HepG2 (cell line): Measurements from ENCODE around the gene FAM222A. TPM values are rescaled to one million over a fixed set of nuclear protein-coding genes. Genes with fewer than 3 reads are reported as not detected.

Experiments
- CHCHD3 ChIP-seq: sonication (generic); formaldehyde crosslinking; IDR thresholded peaks from 2 replicates; pipeline ENCODE4 v1.8.0; 2022; ENCODE audit warnings: mild to moderate bottlenecking, missing genetic modification reagents, moderate library complexity
- E2F1 ChIP-seq: sonication (generic); formaldehyde crosslinking; IDR thresholded peaks from 2 replicates; pipeline ENCODE4 v1.5.0; 2020; ENCODE audit warnings: missing genetic modification reagents
- ELF4 ChIP-seq: sonication (generic); formaldehyde crosslinking; IDR thresholded peaks from 2 replicates; pipeline ENCODE4 v1.5.0; 2020; ENCODE audit warnings: missing genetic modification reagents, mild to moderate bottlenecking, moderate library complexity, borderline replicate concordance
- FOXJ3 ChIP-seq: sonication (generic); formaldehyde crosslinking; IDR thresholded peaks from 2 replicates; pipeline ENCODE4 v1.4.0; 2020; ENCODE audit warnings: missing genetic modification reagents, mild to moderate bottlenecking, borderline replicate concordance
- MAFK ChIP-seq, 2 experiments: IDR thresholded peaks in 1 of 2; conservative IDR thresholded peaks in 1 of 2; 2 replicates each; pipeline ENCODE4 v1.6.1; 2011; ENCODE audit warnings: improper control_type of control experiment in 2 of 2, low read length in 2 of 2
- NR2C2 ChIP-seq: sonication (generic); formaldehyde crosslinking; IDR thresholded peaks from 2 replicates; pipeline ENCODE4 v1.4.0; 2020; ENCODE audit warnings: missing genetic modification reagents, mild to moderate bottlenecking, moderate library complexity, borderline replicate concordance
- SMAD3 ChIP-seq: sonication (generic); formaldehyde crosslinking; IDR thresholded peaks from 2 replicates; pipeline ENCODE4 v1.4.0; 2020; ENCODE audit warnings: missing genetic modification reagents
- U2AF1 ChIP-seq: fragments of 200-400 bp; formaldehyde crosslinking; optimal IDR thresholded peaks from 2 replicates; pipeline ENCODE3; 2017; ENCODE audit warnings: mild to moderate bottlenecking, low read depth, low read length
- ZBTB39 ChIP-seq: sonication (generic); formaldehyde crosslinking; IDR thresholded peaks from 2 replicates; pipeline ENCODE4 v1.5.0; 2020; ENCODE audit warnings: missing genetic modification reagents
- ZMYM4 ChIP-seq: sonication (generic); formaldehyde crosslinking; IDR thresholded peaks from 2 replicates; pipeline ENCODE4 v1.8.1; 2023; ENCODE audit warnings: mild to moderate bottlenecking, missing genetic modification reagents
- ZNF460 ChIP-seq: sonication (generic); formaldehyde crosslinking; IDR thresholded peaks from 2 replicates; pipeline ENCODE4 v1.5.1; 2020; ENCODE audit warnings: missing genetic modification reagents, mild to moderate bottlenecking, borderline replicate concordance
- ZNF512B ChIP-seq: sonication (generic); formaldehyde crosslinking; IDR thresholded peaks from 2 replicates; pipeline ENCODE4 v1.5.1; 2020; ENCODE audit warnings: missing genetic modification reagents, mild to moderate bottlenecking, borderline replicate concordance
- ZNF547 ChIP-seq: sonication (generic); formaldehyde crosslinking; IDR thresholded peaks from 2 replicates; pipeline ENCODE4 v1.5.1; 2020; ENCODE audit warnings: mild to moderate bottlenecking, missing genetic modification reagents
- ZNF564 ChIP-seq: sonication (generic); formaldehyde crosslinking; IDR thresholded peaks from 2 replicates; pipeline ENCODE4 v1.8.1; 2023; ENCODE audit warnings: mild to moderate bottlenecking, missing genetic modification reagents
- ZSCAN29 ChIP-seq: sonication (generic); formaldehyde crosslinking; conservative IDR thresholded peaks from 2 replicates; pipeline ENCODE4 v1.4.0; 2020; ENCODE audit warnings: mild to moderate bottlenecking, missing genetic modification reagents
- polyA plus RNA-seq, 8 experiments: library from polyadenylated mRNA; depleted of rRNA in 3 of 8; stranded (reverse) in 7 of 8; unstranded in 1 of 8; fragments of >200 nt; fragmentation: Illumina TruSeq in 4 of 8; extraction: Trizol in 4 of 8; gene quantifications; 2 replicates each; pipeline versions ENCODE4 v1.2.1 to v1.2.3, GENCODE V29; 2011 to 2016; ENCODE audit warnings: low read depth in 4 of 8, missing spikeins in 1 of 8, mixed read lengths in 1 of 8; ENCODE audit not compliant: insufficient read depth in 1 of 8
- total RNA-seq, 5 experiments: library from RNA; depleted of rRNA; stranded (reverse); fragments of >200 nt; fragmentation: Illumina TruSeq; extraction: Trizol; gene quantifications; 2 replicates each; pipeline ENCODE4 v1.2.3, GENCODE V29; 2016; ENCODE audit warnings: low read depth in 1 of 5
- TF ChIP-seq, protein P1 (sequence below): sonication (generic); formaldehyde crosslinking; IDR thresholded peaks from 2 replicates; pipeline ENCODE4 v1.9.0; 2021; ENCODE audit warnings: missing genetic modification reagents, borderline replicate concordance
- TF ChIP-seq, protein P2 (sequence below): IDR thresholded peaks from 2 replicates; pipeline ENCODE4 v1.6.1; 2012; ENCODE audit warnings: low read depth, low read length, improper control_type of control experiment

The FAM222A gene
- total and polyA plus RNA-seq, 2 of the 13 experiments (the other 11 are each of a cell fraction or from before 2014, with no cell fraction given): 2.7 to 9.6 TPM

GRCh38 chr12:109760031-109760929, 46.7 kb downstream of the FAM222A start (continued):
- TF ChIP-seq CHCHD3 (CRISPR knock-in tag) (no peak), ZBTB39 (CRISPR knock-in tag) (no peak), U2AF1 (no peak), ZMYM4 (no peak), E2F1 (CRISPR knock-in tag) (no peak), ZNF512B (no peak), ZNF564 (no peak), ZNF547 (CRISPR knock-in tag) (no peak), MAFK (conservative IDR thresholded peaks at IDR 0.05 in 1 of 2, IDR thresholded peaks at IDR 0.05 in 1 of 2; ENCODE audit: low read length in 2 of 2) (no peak), NR2C2 (CRISPR knock-in tag) (no peak), ELF4 (CRISPR knock-in tag) (no peak), ZSCAN29 (CRISPR knock-in tag) (no peak), ZNF460 (CRISPR knock-in tag) (no peak), FOXJ3 (no peak), SMAD3 (CRISPR knock-in tag) (no peak)
- TF ChIP-seq, protein P1, sequence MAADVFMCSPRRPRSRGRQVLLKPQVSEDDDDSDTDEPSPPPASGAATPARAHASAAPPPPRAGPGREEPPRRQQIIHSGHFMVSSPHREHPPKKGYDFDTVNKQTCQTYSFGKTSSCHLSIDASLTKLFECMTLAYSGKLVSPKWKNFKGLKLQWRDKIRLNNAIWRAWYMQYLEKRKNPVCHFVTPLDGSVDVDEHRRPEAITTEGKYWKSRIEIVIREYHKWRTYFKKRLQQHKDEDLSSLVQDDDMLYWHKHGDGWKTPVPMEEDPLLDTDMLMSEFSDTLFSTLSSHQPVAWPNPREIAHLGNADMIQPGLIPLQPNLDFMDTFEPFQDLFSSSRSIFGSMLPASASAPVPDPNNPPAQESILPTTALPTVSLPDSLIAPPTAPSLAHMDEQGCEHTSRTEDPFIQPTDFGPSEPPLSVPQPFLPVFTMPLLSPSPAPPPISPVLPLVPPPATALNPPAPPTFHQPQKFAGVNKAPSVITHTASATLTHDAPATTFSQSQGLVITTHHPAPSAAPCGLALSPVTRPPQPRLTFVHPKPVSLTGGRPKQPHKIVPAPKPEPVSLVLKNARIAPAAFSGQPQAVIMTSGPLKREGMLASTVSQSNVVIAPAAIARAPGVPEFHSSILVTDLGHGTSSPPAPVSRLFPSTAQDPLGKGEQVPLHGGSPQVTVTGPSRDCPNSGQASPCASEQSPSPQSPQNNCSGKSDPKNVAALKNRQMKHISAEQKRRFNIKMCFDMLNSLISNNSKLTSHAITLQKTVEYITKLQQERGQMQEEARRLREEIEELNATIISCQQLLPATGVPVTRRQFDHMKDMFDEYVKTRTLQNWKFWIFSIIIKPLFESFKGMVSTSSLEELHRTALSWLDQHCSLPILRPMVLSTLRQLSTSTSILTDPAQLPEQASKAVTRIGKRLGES (CRISPR knock-in tag): no peak
- TF ChIP-seq, protein P2, sequence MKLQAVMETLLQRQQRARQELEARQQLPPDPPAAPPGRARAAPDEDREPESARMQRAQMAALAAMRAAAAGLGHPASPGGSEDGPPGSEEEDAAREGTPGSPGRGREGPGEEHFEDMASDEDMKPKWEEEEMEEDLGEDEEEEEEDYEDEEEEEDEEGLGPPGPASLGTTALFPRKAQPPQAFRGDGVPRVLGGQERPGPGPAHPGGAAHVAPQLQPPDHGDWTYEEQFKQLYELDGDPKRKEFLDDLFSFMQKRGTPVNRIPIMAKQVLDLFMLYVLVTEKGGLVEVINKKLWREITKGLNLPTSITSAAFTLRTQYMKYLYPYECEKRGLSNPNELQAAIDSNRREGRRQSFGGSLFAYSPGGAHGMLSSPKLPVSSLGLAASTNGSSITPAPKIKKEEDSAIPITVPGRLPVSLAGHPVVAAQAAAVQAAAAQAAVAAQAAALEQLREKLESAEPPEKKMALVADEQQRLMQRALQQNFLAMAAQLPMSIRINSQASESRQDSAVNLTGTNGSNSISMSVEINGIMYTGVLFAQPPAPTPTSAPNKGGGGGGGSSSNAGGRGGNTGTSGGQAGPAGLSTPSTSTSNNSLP: no peak
